ENCODE data around the gene KCNJ4. TPM values are rescaled to one million over a fixed set of nuclear protein-coding genes. Genes with fewer than 3 reads are reported as not detected.

KCNJ4 gene
- total and polyA plus RNA-seq, 10 of the 15 experiments (the other 5 are each of a cell fraction or from before 2014, with no cell fraction given), result not detected

GRCh38 chr22:38450234-38450797 is 4.7 kb downstream of the KCNJ4 start:
- no peak overlapping the region for H2AFZ ChIP-seq (ENCODE audit: control insufficient read depth, low read depth, low read length)
- H3K27ac ChIP-seq (ENCODE audit: control insufficient read depth, insufficient read depth), result no peak overlapping the region
- H3K4me1 ChIP-seq (ENCODE audit: control insufficient read depth, insufficient read depth, low read length), result peaks cover 6% of the 10 kb centered on the region; the same call in 1 of the 2 replicates
- H3K36me3 ChIP-seq (ENCODE audit: control insufficient read depth in 2 of 2, insufficient read depth in 2 of 2, low read length in 1 of 2), result no peaks in the 10 kb centered on the region
- intact Hi-C loops (cut with micrococcal nuclease; ENCODE audit: unreplicated experiment) (no loop called here), in situ Hi-C loops (cut with MboI) (no loop called here)
- ChIA-PET SMC1A (ENCODE audit: uncharacterized antibody, unreplicated experiment) (no interaction called here), RAD21 (ENCODE audit: unreplicated experiment) (no interaction called here), CTCF (no interaction called here), POLR2A (no interaction called here)
- H3K27me3 ChIP-seq (replicated peaks in 1 of 2; ENCODE audit: control insufficient read depth in 2 of 2, insufficient read depth in 2 of 2, low read length in 1 of 2), result peaks cover 5 to 14% of the 10 kb centered on the region in 2 experiments
- WGBS (ENCODE audit: insufficient coverage, insufficient replicate concordance, low lambda C conversion rate, missing lambda C conversion rate), result 45% methylated on average over 11 of the region's 11 CpGs
- no peaks in the 10 kb centered on the region for H3K9me3 ChIP-seq (replicated peaks; ENCODE audit: control insufficient read depth, insufficient read depth, low read length)
- TF ChIP-seq JUND (IDR thresholded peaks at IDR 0.05; ENCODE audit: low read depth, low read length) (no peak), GATAD2B (conservative IDR thresholded peaks at IDR 0.05; ENCODE audit: low read depth) (no peak), HSF1 (IDR thresholded peaks at IDR 0.05; ENCODE audit: low read depth, low read length) (no peak), MLLT1 (IDR thresholded peaks at IDR 0.05) (no peak), ZBTB40 (IDR thresholded peaks at IDR 0.05; ENCODE audit: borderline replicate concordance) (no peak), ZBED1 (IDR thresholded peaks at IDR 0.05; ENCODE audit: borderline replicate concordance) (no peak), TARDBP (IDR thresholded peaks at IDR 0.05; ENCODE audit: borderline replicate concordance) (no peak)
- H3K4me2 ChIP-seq (ENCODE audit: control insufficient read depth, insufficient read depth), result no peak overlapping the region
- no peak overlapping the region for H3K9ac ChIP-seq (ENCODE audit: control insufficient read depth, insufficient read depth, low read length)
- ATAC-seq (no peak), DNase-seq (ENCODE audit: low read depth, low spot score) (no peak), FAIRE-seq (no peak)
- no TSS peak for BruUV-seq (replicated peaks)
- H4K20me1 ChIP-seq (ENCODE audit: control insufficient read depth, insufficient read depth), result peaks cover 3% of the 10 kb centered on the region; the same call in 1 of the 2 replicates
- no peaks in the 10 kb centered on the region for H3K79me2 ChIP-seq (ENCODE audit: control insufficient read depth, insufficient read depth, low read length)
- H3K4me3 ChIP-seq, result no peak overlapping the region
